GM19238 (cell line): Measurements from ENCODE around the gene DDX27.

ENCODE experiments used
- DNase-seq: peaks from one replicate; pipeline ENCODE4 v3.0.0; 2011; ENCODE audit warnings: low spot score; ENCODE audit not compliant: insufficient read length

Gene DDX27

DNA sequence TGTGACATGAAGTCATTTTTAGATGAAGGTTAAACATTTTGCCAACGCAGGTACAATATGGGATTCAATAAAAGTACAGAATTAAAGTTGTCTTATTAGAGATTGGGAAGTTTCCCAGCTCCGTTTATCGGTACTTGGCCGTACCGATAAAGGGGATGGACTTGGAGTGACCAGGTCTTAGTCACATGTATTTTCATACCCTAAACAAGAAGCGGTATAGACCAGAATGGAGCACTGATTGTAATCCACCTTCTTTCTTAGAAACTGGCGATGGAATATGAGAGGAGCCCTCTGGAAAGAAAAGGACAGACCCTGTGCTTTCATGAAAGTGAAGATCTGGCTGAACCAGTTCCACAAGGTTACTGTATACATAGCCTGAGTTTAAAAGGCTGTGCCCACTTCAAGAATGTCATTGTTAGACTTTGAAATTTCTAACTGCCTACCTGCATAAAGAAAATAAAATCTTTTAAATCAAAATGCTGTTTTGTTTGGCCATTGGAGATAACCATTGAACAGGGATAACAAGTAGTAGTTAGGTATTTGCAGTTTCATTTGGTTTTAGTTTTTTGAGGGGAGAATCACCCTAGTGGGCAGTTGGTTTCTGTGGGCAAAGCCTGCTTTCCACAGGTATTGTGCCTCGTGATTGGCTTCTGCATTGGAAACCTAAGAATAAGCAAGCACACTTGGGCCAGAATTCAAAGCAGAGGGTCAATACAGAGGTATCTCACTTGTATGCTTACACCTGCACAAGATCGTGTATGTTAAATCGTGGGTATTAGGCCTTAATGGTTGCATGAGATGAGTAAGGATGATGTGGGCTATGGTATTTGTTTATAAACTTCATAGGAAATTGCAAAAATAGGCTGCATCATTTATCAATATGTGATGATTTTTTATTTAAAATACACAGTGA lies 69.8 kb downstream of the DDX27 start:
- no peak for DNase-seq

DNA sequence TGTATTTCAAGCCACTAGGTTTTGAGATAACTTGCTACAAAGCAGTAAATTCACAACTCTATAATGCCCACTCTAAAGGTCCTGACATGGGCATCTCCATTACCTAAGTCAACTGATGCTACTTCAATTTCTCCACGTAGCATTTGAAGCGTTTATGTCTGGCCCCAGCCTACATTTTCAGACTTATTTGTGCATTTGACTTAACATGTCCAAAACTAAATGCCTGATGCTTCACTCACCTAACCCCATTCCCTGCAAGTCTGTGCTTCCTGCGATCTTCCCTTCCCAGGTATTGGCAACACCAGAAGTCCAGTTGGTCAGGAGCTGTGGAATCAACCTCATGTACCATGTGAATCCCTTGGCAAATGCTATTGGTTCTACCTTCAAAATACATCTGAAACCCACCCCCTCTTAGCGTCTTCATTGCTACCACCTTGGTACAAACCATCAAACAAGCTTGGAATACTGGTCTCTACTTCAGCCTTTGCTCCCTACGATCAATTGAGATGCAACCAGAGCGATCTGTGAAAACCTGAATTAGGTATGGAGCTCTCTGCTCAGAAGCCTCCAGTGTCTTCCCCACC lies 71.5 kb downstream of the DDX27 start:
- no peak for DNase-seq

DNA sequence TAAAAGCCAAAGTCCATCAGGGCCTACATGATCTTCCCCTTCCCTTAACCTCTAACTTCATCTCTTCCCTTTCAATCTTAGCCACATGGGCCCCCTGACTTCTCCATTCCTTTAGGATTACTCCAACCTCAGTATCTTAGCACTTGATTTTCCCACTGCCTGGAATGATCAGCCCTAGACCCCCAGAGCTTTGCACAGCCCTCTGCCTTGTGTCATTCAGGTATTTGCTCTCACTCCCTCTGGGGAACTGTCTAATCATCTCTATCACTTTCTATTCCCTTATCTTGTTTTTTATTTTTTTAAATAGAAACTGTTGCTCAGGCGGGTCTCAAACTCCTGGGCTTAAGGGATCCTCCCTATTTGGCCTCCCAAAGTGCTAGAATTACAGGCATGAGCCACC lies 72.0 kb downstream of the DDX27 start:
- DNase-seq: no peak

DNA sequence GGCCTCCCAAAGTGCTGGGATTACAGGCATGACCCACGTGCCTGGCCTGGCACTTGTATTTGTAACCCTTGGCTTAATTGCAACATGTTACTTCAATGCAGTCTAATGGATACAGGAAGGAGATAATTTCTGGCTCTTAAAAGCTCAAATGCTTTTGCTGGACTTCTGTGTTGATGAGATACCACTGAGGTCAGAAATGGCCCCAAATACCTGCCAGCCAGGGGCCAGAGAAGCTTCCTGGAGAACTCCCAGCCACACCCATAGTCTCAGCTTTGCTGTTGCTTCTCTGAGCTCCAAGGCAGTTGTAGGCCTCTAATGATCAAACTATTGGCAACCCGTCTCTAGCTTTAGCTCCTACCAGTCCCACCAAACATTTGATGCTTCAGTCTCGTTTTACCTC lies 72.8 kb downstream of the DDX27 start:
- no peak for DNase-seq

DNA sequence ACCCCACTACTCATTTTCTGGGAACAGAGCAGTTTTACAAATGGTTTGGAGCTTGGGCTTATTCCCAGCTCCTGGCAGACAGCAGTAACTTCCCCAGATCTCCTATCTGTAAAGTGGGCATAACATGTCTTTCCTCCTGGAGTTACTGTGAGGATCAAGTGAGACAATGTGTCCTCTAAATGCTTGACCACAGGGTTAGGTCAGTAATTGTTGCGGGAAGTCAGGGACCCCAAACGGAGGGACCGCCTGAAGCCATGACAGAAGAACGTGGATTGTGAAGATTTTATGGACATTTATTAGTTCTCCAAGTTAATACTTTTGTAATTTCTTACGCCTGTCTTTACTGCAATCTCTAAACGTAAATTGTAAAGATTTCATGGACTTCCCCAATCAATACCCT lies 73.9 kb downstream of the DDX27 start:
- DNase-seq: no peak
